ENCODE results near the gene SCARB1. TPM values are rescaled to one million over a fixed set of nuclear protein-coding genes. Genes with fewer than 3 reads are reported as not detected.

SCARB1 gene
- total RNA-seq, 1 experiment from 2014 or later = 31.3 TPM

GRCh38 chr12:124761871-124762270 lies 101.8 kb downstream of the SCARB1 start:
- Histone ChIP-seq H4K5ac (ENCODE audit: insufficient read length, low read depth, low read length) (no peak overlapping the region), H3K18ac (ENCODE audit: insufficient read length, low read depth, low read length) (no peak overlapping the region), H3K14ac (ENCODE audit: insufficient read depth, low read length) (no peak overlapping the region), H3K4me1 (ENCODE audit: insufficient read depth, low read length) (no peaks in the 10 kb centered on the region), H3K4me2 (ENCODE audit: insufficient read depth, insufficient read length, low read length) (no peak overlapping the region), H2BK120ac (ENCODE audit: low read depth, low read length, poor library complexity, severe bottlenecking) (no peak overlapping the region), H3K27me3 (ENCODE audit: insufficient read depth, low read length) (no peaks in the 10 kb centered on the region), H3K27ac (ENCODE audit: insufficient read length, low read depth, low read length) (no peak overlapping the region), H3K23me2 (ENCODE audit: insufficient read length, low read depth, low read length, poor library complexity, severe bottlenecking) (no peaks in the 10 kb centered on the region), H2BK15ac (ENCODE audit: low read depth, low read length) (no peak overlapping the region), H2AK5ac (ENCODE audit: insufficient read length, low read length) (no peak overlapping the region), H3K79me2 (ENCODE audit: insufficient read depth, low read length) (no peaks in the 10 kb centered on the region), H3K79me1 (ENCODE audit: insufficient read depth, low read depth, low read length, poor library complexity, severe bottlenecking) (no peaks in the 10 kb centered on the region), H4K91ac (ENCODE audit: insufficient read length, low read depth, low read length) (no peak overlapping the region), H3K9me3 (ENCODE audit: control insufficient read depth, low read depth, low read length) (peaks cover 14% of the 10 kb centered on the region), H2BK5ac (ENCODE audit: insufficient read length, low read length) (no peak overlapping the region), H4K20me1 (ENCODE audit: control insufficient read depth, insufficient read depth, insufficient read length) (no peaks in the 10 kb centered on the region), H3K23ac (ENCODE audit: insufficient read length, low read depth, low read length) (no peak overlapping the region), H3K56ac (ENCODE audit: insufficient read length, low read depth, low read length) (no peak overlapping the region), H2BK20ac (ENCODE audit: low read depth, low read length, poor library complexity, severe bottlenecking) (no peak overlapping the region), H3T11ph (ENCODE audit: low read length) (no peak overlapping the region), H2BK12ac (ENCODE audit: insufficient read length, low read depth, low read length) (no peak overlapping the region), H4K8ac (replicated peaks; ENCODE audit: insufficient read length, low read depth, low read length) (no peak overlapping the region), H2AFZ (ENCODE audit: low read length) (no peak overlapping the region), H3K9ac (ENCODE audit: extremely low read depth, insufficient read length, low read length) (no peak overlapping the region), H3K4ac (ENCODE audit: low read depth, low read length) (no peak overlapping the region)
- H3K4me1 Mint-ChIP-seq = peaks cover 13 to 15% of the 10 kb centered on the region in 2 experiments
- H3K4me3 Mint-ChIP-seq = no peak overlapping the region
- no peak overlapping the region for H3K27ac Mint-ChIP-seq
- DNase-seq = no peak
- no CpG with 5 or more reads among the region's 4 CpGs for WGBS (ENCODE audit: extremely low coverage, insufficient read length, low lambda C conversion rate)
- TF ChIP-seq CTCF (conservative IDR thresholded peaks at IDR 0.05) = no peak
- peaks cover 10 to 22% (median 17%) of the 10 kb centered on the region in 3 experiments for H3K36me3 Mint-ChIP-seq (ENCODE audit: insufficient read depth in 1 of 3, low read depth in 3 of 3)
- peaks cover 27 to 31% of the 10 kb centered on the region in 2 experiments for H3K9me3 Mint-ChIP-seq
- peaks cover 15% of the 10 kb centered on the region for H3K27me3 Mint-ChIP-seq (ENCODE audit: low read depth)
